Cardiac fibroblast (primary cell): Measurements from ENCODE around the gene PPP1R1C.

ENCODE experiments used
- DNase-seq, 2 donors: peaks; one replicate each; pipeline versions ENCODE4 v3.0.0 to v3.0.0-alpha.2; 2010; ENCODE audit warnings: low read depth in 2 of 2
- H3K4me3 ChIP-seq, 2 donors: replicated peaks in 1 of 2; 1 replicate in 1 of 2; 2 replicates in 1 of 2; pipeline ENCODE4 v1.5.1; 2011; ENCODE audit warnings: low read depth in 2 of 2, low read length in 2 of 2, mild to moderate bottlenecking in 2 of 2, moderate library complexity in 1 of 2
- CTCF ChIP-seq: IDR thresholded peaks from one replicate; pipeline ENCODE4 v1.5.1; 2011; ENCODE audit warnings: low read depth, mild to moderate bottlenecking, low read length, inconsistent platforms

The PPP1R1C gene

DNA sequence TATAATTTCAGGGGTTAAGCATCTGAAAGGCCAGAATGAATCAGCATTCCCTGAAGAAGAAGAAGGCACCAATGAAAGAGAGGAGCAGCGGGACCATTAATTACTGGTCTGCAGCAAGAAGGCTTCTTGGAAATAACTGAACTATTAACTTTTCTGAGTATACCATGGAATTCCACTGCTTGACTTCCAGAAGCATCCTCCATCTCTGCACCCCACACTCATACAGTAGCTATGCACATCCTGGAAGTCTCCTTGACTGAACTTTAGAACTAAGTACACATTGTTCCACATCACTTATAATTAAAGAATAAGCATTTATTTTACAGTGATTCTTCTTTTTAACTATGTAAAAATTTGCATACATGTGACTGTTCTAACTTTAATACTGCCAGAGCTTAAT is 131.5 kb downstream of the PPP1R1C start:
- H3K4me3 ChIP-seq, result no peak overlapping the region
- TF ChIP-seq CTCF, result no peak
- no peak for DNase-seq

- TF ChIP-seq CTCF, result no peak
- DNase-seq, result no peak
- no peak overlapping the region for H3K4me3 ChIP-seq
These were observed 143.4 kb downstream of the PPP1R1C start for GRCh38 chr2:182128821-182129707.

GRCh38 chr2:182132605-182133004 is 147.0 kb downstream of the PPP1R1C start:
- peak in 1 of 2 donors; percentile 37 for DNase-seq
- peak; percentile 28 for TF ChIP-seq CTCF
- no peak overlapping the region for H3K4me3 ChIP-seq

GRCh38 chr2:182133195-182133891 is 147.7 kb downstream of the PPP1R1C start:
- TF ChIP-seq CTCF, result no peak
- no peak overlapping the region for H3K4me3 ChIP-seq
- DNase-seq, result peak in 1 of 2 donors; percentile 61

- no peak overlapping the region for H3K4me3 ChIP-seq
- DNase-seq, result no peak
- no peak for TF ChIP-seq CTCF
These were observed 148.5 kb downstream of the PPP1R1C start for GRCh38 chr2:182134201-182134600.

DNA sequence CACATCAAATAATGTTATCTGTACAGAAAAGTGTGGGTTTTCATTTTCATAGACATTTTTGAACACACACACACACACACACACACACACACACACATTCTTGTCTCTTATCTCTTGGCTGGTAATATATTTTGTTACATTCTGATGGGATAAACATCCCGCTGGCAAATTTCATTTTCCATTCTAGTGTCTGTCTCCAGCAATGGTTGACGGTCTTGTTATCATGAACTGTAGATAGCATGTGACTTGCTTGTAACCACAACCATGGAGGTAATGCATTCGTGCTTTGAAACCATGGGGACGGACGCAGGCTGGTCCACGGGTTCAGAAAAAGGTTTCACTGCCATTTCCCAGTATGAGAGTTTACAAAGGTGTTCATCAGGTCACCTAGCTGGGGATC is 156.4 kb downstream of the PPP1R1C start:
- no peak overlapping the region for H3K4me3 ChIP-seq
- peak in 1 of 2 donors; percentile 81 for DNase-seq
- no peak for TF ChIP-seq CTCF
